Stimulated activated memory B cell treated with anti-CD40 and anti-IgM and Interleukin-4, amounts not matched to agents 10 μg/mL and 1 μg/mL and 100 μg/mL, for 72 hours (primary cell): ENCODE measurements around the gene MED26.
A peak's percentile ranks its signal among the peaks of the same experiment; 100 is the strongest.
"Not testable (repeated sequence)": the region's sequence is repeated elsewhere in the genome, so short reads cannot be mapped to it uniquely, and the experiment has no call there.

Experiments used
- ATAC-seq: fragments of 150-1000 bp; cut with Tn5 transposase; 2 replicates; pipeline ENCODE4 v1.10.0; 2021
- H3K27ac Mint-ChIP-seq: one replicate; pipeline ENCODE4 v1.8.0; 2022; ENCODE audit warnings: mild to moderate bottlenecking, mixed read lengths
- H3K27me3 Mint-ChIP-seq: one replicate; pipeline ENCODE4 v1.8.0; 2022; ENCODE audit warnings: mixed read lengths
- H3K36me3 Mint-ChIP-seq: one replicate; pipeline ENCODE4 v1.8.0; 2022; ENCODE audit warnings: mixed read lengths
- H3K4me1 Mint-ChIP-seq: one replicate; pipeline ENCODE4 v1.8.0; 2022; ENCODE audit warnings: mixed read lengths
- H3K4me3 Mint-ChIP-seq: one replicate; pipeline ENCODE4 v1.8.0; 2022; ENCODE audit warnings: mild to moderate bottlenecking, moderate library complexity, mixed read lengths
- H3K9me3 Mint-ChIP-seq: one replicate; pipeline ENCODE4 v1.8.0; 2022; ENCODE audit warnings: mixed read lengths

Gene MED26

DNA sequence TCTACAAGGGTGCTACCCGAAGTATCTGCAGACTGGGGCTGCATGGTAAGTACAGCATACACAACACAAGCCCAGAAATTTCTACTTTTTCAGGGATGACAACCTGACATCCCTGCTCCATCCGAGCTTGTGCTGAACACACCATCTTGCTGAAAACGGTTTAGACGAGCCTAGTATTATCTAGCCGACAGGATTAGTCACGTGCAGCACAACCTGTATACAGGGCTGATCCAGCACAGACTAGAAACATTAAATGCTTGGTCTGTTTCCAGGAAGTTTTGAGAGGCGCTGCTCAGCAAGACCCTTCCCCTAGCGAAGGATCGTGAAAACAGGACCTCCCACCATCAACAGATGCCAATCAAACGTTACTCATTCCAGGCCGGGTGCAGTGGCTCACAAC lies 27.7 kb upstream of the MED26 start:
- H3K9me3 Mint-ChIP-seq, result peaks cover 2% of the 10 kb centered on the region
- peaks cover 61% of the 10 kb centered on the region for H3K36me3 Mint-ChIP-seq
- no peak overlapping the region for H3K27ac Mint-ChIP-seq
- H3K4me3 Mint-ChIP-seq, result no peak overlapping the region
- H3K27me3 Mint-ChIP-seq, result no peaks in the 10 kb centered on the region
- ATAC-seq, result no peak
- H3K4me1 Mint-ChIP-seq, result peaks cover 53% of the 10 kb centered on the region

DNA sequence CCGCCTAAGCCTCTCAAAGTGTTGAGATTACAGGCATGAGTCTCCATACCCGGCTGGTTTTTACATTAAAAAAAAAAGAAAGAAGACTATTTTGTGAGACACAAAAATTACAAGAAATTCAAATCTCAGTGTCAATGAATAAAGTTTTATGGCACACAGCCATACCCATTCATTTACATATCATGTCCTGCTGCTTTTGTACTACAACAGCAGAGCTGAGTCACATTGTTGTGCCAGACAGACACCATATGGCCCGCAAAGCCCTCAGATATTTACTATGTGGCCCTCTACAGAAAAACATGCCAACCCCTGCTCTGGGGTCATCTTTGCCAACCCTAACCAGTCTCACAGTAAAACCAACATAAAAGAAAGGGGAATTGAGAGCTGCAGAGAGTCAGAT lies 26.6 kb upstream of the MED26 start:
- Mint-ChIP-seq H3K36me3 (peaks cover 71% of the 10 kb centered on the region), H3K27me3 (no peaks in the 10 kb centered on the region), H3K9me3 (peaks cover 2% of the 10 kb centered on the region), H3K4me3 (no peak overlapping the region), H3K4me1 (peaks cover 54% of the 10 kb centered on the region), H3K27ac (no peak overlapping the region)
- no peak for ATAC-seq

DNA sequence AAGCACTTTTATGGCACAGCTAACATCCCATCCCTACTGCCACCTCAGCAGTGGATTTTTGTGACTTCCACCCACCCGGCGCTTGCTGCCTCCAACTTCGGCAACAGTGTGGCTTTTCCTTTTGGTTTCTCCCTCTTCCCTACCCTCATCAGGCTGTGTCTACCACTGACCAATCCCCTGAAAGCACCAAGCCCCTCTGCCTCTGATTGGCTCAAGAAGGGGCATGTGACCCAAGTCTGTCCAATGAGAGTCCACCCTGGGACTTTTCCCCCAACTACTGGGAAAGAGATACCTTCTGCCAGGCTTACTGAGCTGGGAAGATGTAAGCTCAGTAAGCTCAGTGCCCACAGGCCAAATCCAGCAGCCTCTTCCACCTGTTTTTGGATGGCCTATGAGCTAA lies 26.1 kb upstream of the MED26 start:
- no peak overlapping the region for H3K4me3 Mint-ChIP-seq
- H3K36me3 Mint-ChIP-seq, result peaks cover 76% of the 10 kb centered on the region
- no peaks in the 10 kb centered on the region for H3K27me3 Mint-ChIP-seq
- peaks cover 2% of the 10 kb centered on the region for H3K9me3 Mint-ChIP-seq
- H3K4me1 Mint-ChIP-seq, result peaks cover 50% of the 10 kb centered on the region
- H3K27ac Mint-ChIP-seq, result no peak overlapping the region
- no peak for ATAC-seq

DNA sequence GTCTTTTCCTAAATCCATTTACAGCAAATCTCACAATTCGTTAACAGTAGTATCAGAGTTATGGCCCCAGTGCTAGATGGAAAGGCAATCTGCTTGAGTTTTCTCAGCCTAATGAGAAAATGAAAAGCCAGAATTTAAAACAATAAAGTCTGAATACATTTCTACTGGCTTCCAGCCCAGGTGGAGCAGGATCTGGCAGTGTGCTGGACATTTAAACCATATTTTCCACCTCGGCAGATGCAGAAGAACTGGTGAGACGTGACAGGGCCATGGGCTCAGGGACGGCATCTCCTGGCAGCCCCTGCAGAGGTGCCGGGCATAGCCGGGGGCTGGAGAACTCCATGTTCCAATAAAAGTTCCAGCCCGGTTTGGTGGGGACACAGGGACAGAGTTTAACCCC lies 24.9 kb upstream of the MED26 start:
- Mint-ChIP-seq H3K27me3 (no peaks in the 10 kb centered on the region), H3K9me3 (peaks cover 2% of the 10 kb centered on the region), H3K27ac (no peak overlapping the region), H3K4me1 (peaks cover 37% of the 10 kb centered on the region), H3K4me3 (no peak overlapping the region), H3K36me3 (peaks cover 71% of the 10 kb centered on the region)
- no peak for ATAC-seq

DNA sequence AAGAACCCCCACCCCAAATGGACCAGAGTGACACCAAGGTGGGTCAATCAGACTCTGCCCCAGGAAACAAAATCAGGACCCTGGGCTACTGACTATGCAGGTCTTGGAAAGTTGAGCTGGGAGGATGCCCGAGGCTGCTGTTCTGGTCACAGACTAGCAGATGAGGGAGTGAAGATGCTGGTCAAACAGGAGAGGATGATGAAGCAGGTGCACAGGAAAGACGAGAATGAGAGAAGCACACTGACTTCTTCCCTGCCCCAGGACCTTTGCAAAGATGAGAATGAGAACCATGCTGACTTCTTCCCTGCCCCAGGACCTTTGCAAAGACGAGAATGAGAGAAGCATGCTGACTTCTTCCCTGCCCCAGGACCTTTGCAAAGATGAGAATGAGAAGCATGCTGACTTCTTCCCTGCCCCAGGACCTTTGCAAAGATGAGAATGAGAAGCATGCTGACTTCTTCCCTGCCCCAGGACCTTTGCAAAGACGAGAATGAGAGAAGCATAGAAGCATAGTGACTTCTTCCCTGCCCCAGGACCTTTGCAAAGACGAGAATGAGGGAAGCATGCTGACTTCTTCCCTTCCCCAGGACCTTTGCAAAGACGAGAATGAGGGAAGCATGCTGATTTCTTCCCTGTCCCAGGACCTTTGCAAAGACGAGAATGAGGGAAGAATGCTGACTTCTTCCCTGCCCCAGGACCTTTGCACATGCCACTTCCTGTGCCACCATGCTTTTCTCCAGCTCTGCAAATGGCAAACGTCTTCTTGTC lies 23.6 kb upstream of the MED26 start:
- Mint-ChIP-seq H3K4me1 (peaks cover 26% of the 10 kb centered on the region), H3K36me3 (peaks cover 62% of the 10 kb centered on the region)
- not testable (repeated sequence) for H3K4me3 Mint-ChIP-seq, H3K27me3 Mint-ChIP-seq, ATAC-seq, H3K27ac Mint-ChIP-seq, H3K9me3 Mint-ChIP-seq

DNA sequence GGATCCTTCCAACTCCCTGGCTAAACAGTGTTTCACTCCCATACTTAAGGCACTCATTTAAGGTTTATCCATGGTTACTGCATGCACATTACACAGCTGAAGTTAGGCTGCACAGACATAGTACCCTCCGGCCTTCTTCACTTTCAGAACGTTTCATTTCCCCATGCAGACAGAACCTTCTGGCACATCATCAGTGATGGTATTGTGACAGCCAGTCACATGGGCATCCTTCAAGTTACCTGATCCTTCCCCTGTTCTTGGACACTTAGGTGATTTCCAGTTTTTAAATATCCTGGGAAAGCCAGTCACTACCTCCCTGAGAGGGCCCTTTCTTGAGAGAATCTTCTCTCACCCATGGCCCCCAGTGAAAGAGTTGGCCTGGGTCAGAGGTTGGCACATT lies 22.8 kb upstream of the MED26 start:
- no peaks in the 10 kb centered on the region for H3K27me3 Mint-ChIP-seq
- no peak overlapping the region for H3K4me3 Mint-ChIP-seq
- no peak for ATAC-seq
- peaks cover 19% of the 10 kb centered on the region for H3K4me1 Mint-ChIP-seq
- H3K9me3 Mint-ChIP-seq, result peaks cover 2% of the 10 kb centered on the region
- H3K27ac Mint-ChIP-seq, result no peak overlapping the region
- H3K36me3 Mint-ChIP-seq, result peaks cover 54% of the 10 kb centered on the region

DNA sequence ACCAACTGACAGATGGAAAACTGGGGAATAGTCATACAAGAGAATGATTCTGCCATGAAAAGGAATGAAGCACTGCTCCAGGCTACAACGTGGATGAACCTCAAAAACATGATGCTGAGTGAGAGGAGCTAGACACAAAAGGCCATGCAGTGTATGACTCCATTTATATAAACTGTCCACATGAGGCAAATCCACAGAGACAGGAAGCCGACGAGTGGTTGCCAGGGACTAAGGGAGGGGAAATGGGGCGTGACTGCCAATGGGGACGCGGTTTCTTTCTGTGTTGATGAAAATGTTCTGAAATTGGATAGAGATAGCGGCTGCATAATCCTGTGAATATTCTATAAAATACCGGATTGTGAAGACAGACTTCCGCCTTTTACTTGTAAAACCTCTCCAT lies 21.7 kb upstream of the MED26 start:
- H3K27ac Mint-ChIP-seq, result no peak overlapping the region
- ATAC-seq, result no peak
- H3K4me3 Mint-ChIP-seq, result no peak overlapping the region
- H3K27me3 Mint-ChIP-seq, result no peaks in the 10 kb centered on the region
- H3K9me3 Mint-ChIP-seq, result peaks cover 2% of the 10 kb centered on the region
- H3K36me3 Mint-ChIP-seq, result peaks cover 60% of the 10 kb centered on the region
- peaks cover 19% of the 10 kb centered on the region for H3K4me1 Mint-ChIP-seq

DNA sequence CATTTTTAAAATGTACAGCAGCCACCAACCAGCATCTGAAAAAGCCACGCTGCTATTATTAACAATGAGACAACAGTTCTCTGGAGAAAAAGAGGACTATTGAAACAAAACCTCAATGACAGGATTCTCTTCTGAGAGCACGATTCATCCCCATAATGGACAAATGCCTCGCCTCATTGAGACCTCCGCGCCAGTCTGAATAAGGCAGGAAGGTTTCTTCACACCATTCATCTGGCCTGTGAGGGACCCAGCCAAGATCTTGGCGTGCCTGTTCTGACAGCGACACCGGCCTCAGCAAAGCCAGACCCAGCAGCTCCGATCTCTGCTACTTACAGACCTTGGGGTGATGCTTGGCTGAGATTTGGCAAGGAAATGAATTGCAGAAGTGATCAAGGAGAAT lies 17.1 kb upstream of the MED26 start:
- no peak overlapping the region for H3K4me3 Mint-ChIP-seq
- H3K4me1 Mint-ChIP-seq, result peaks cover 6% of the 10 kb centered on the region
- no peak overlapping the region for H3K27ac Mint-ChIP-seq

DNA sequence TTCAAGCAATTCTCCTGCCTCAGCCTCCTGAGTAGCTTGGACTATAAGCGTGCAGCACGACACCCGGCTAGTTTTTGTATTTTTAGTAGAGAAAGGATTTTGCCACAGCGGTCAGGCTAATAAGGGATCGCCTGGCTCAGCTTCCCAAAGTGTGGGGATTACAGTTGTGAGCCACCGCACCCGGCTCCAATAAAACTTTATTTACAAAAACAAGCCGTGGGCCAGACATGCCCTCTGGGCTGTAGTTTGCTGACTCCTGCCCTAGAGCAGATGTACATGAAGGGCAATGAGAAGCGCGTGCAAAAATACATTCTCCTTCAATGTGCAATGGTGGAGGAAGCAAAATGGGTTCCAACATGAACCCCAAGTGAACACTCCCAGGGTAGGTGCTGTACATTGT lies 13.7 kb upstream of the MED26 start:
- Mint-ChIP-seq H3K4me3 (no peak overlapping the region), H3K36me3 (peaks cover 48% of the 10 kb centered on the region), H3K9me3 (no peaks in the 10 kb centered on the region), H3K4me1 (peaks cover 21% of the 10 kb centered on the region), H3K27ac (no peak overlapping the region), H3K27me3 (no peaks in the 10 kb centered on the region)
- no peak for ATAC-seq

More for the DNA sequence above, 17.1 kb upstream of the MED26 start:
- no peaks in the 10 kb centered on the region for H3K9me3 Mint-ChIP-seq
- ATAC-seq, result no peak
- no peaks in the 10 kb centered on the region for H3K27me3 Mint-ChIP-seq
- peaks cover 46% of the 10 kb centered on the region for H3K36me3 Mint-ChIP-seq

DNA sequence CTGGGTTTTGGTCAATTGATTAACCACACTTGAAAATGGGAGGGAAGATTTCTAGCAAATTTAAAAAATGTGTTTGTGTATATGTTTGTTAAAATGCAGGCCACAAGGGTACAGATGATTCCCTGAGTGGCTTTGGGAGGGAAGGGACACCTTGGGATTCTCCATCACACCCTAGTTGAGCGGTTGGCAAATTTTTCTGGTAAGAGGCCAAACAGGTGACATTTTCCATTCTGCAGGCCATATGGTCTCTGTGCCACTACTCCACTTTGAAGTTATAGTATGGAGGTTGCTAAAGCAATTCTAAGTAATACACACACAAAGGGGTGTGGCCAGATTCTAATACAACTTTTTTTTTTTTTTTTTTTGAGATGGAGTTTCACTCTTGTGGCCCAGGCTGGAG lies 12.9 kb upstream of the MED26 start:
- Mint-ChIP-seq H3K27ac (peak overlapping the region; percentile 14), H3K9me3 (no peaks in the 10 kb centered on the region)
- no peak for ATAC-seq

DNA sequence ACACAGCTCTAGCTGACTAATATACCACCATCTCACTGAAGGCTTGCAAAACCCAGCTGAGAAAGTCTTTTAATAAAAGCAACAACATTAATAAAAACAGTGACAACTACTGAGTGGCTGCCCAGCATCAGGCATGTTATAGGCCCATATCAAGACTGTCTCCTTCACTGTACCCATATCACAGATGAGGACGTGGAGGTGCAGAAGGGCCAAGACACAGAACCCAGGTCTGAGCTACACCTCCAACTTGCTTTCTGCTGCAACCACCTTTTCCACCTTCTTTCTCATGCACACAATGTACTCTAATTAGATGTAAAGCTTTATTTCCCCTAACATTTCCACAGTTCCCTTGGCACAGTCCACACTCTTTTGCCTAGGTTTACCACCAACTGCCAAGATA lies 10.7 kb upstream of the MED26 start:
- no peak for ATAC-seq
- peaks cover 26% of the 10 kb centered on the region for H3K4me1 Mint-ChIP-seq
- H3K27me3 Mint-ChIP-seq, result no peaks in the 10 kb centered on the region
- no peak overlapping the region for H3K4me3 Mint-ChIP-seq
- H3K9me3 Mint-ChIP-seq, result no peaks in the 10 kb centered on the region
- H3K27ac Mint-ChIP-seq, result no peak overlapping the region
- peaks cover 43% of the 10 kb centered on the region for H3K36me3 Mint-ChIP-seq

More for the DNA sequence above, 12.9 kb upstream of the MED26 start:
- H3K4me1 Mint-ChIP-seq, result peaks cover 23% of the 10 kb centered on the region
- H3K36me3 Mint-ChIP-seq, result peaks cover 48% of the 10 kb centered on the region
- no peak overlapping the region for H3K4me3 Mint-ChIP-seq
- H3K27me3 Mint-ChIP-seq, result no peaks in the 10 kb centered on the region

DNA sequence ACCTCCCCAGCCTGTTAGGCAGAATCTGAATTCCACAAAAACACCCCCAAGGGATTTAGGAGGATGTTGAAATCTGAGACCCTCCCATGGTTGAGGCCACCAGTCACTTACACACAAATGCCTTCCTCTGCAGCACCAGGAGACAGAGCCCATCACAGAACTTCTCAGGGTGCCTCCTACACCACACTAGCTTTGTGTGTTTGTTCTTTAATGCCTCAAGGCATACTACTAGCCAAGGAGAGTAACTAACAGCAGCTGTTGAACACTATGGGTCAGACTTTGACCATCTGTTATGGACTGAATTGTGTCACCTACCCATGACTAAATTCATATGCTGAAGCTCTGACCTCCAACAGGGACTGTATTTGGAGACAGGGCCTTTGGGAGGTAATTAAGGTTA lies 9.5 kb upstream of the MED26 start:
- Mint-ChIP-seq H3K27ac (peak overlapping the region; percentile 46), H3K27me3 (no peaks in the 10 kb centered on the region), H3K4me1 (peaks cover 26% of the 10 kb centered on the region), H3K36me3 (peaks cover 34% of the 10 kb centered on the region), H3K4me3 (no peak overlapping the region), H3K9me3 (no peaks in the 10 kb centered on the region)
- ATAC-seq, result no peak

DNA sequence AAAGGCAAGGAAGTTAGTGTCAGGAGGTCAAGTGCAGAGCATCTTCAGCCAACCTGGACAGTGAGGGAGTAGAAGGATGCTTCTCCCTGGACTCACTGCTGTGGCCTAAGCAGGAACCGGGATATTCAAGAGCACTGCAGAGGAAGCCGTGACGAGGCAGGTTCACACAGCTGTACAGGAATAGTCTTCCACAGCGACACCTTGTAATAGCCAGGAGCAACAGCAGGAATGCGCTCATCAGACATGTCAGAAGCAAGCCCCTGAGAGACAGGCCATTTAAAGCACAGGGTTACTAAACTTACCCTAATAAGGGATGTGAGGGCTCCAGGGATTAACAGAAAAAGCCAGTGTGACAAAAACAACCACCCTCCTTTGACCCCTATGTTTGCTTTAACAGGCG lies 3.5 kb upstream of the MED26 start:
- peaks cover 31% of the 10 kb centered on the region for H3K36me3 Mint-ChIP-seq
- no peaks in the 10 kb centered on the region for H3K27me3 Mint-ChIP-seq
- ATAC-seq, result no peak
- H3K27ac Mint-ChIP-seq, result peak overlapping the region; percentile 12
- peaks cover 22% of the 10 kb centered on the region for H3K4me1 Mint-ChIP-seq
- H3K9me3 Mint-ChIP-seq, result no peaks in the 10 kb centered on the region
- no peak overlapping the region for H3K4me3 Mint-ChIP-seq

DNA sequence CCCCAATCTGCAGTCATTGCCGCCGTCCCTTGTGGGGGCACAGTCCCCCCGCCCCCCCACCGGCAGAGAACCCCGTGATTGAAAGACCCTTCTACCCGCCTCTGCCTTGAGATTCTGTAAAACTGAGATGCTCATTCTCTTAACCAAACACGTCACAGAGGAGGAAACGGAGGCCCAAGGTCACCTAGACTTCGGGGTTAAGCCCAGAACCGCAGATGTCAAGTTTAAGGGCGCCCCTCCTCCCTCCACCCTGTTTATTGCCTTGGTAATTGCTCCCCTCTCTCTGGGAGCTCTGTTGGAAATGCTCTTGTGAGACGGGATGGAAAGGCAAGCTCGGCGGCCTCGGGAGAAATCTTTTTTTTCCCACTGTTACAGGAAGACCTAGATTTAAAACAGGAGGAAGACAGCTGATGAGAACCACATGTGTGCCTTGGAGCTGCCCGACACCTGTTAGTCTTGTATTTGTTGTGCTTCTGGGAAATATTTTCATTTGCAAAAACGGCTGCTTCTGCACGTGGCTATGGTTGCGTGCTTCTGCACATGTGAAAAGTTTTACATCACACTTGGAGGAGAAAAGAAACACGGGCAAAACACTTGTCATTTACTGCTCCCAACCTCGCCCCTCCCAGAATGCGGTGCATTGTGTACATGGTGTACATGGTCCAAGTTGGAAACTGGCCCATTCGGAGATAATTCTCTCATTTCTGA lies 1.1 kb upstream of the MED26 start:
- Mint-ChIP-seq H3K27me3 (no peaks in the 10 kb centered on the region), H3K4me1 (peaks cover 35% of the 10 kb centered on the region), H3K36me3 (peaks cover 31% of the 10 kb centered on the region), H3K9me3 (no peaks in the 10 kb centered on the region), H3K4me3 (peak overlapping the region; percentile 94), H3K27ac (peak overlapping the region; percentile 94)
- ATAC-seq, result peak; percentile 3

DNA sequence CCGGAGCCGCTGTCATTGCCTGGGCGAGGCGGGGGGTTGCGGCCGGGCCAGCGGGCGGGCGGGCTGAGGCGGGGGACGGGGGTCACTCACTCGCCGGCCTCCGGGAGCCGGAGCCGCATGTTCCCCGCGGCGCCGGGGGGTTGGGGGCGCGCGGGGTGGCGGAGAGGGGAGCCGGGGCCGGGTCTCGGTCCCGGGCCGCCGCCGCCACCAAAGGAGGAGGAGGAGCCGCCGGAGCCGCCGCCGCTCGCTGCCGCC lies 149 bp downstream of the MED26 start:
- no peaks in the 10 kb centered on the region for H3K27me3 Mint-ChIP-seq
- no peaks in the 10 kb centered on the region for H3K9me3 Mint-ChIP-seq
- H3K27ac Mint-ChIP-seq, result peak overlapping the region; percentile 94
- peak overlapping the region; percentile 98 for H3K4me3 Mint-ChIP-seq
- no peak for ATAC-seq
- peaks cover 31% of the 10 kb centered on the region for H3K36me3 Mint-ChIP-seq
- H3K4me1 Mint-ChIP-seq, result peaks cover 46% of the 10 kb centered on the region

DNA sequence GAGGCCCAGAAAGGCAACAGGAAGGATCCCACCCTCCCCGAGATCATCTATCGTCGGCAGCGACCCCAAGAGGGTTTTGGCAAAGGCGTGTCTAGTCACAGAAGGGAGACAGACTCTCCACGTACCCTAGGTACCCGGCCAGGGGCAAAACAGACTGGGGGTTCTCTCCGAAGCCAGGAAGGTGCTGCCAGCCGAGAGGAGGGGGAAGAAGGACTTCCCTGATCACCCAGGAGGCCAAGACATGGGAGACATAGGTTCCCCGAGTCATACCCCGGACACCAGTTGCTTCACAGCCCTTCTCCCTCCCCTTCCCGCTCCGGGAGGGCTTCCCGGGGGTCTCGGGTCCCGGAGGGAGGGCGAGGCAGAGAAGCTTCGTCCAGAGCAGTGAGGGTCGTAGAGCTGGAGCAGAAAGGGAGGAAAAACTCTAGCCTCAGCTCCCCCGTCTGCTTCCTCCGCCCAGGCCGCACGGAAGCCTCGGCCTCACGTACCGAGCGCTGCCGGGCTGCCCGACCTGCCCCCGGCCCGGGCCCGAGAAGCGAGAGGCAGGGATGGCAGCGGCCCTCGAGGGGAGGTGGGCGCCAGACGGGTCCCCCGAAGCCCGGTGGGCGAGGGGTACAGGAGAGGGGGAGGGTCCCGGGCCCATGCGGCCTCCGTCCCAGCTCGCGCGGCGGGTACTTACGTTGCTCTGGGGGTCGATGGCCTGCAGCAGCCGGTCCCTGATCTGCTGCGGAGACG lies 644 bp downstream of the MED26 start:
- ATAC-seq, result peak; percentile 21
- peak overlapping the region; percentile 98 for H3K4me3 Mint-ChIP-seq

More for the DNA sequence above, 644 bp downstream of the MED26 start:
- no peaks in the 10 kb centered on the region for H3K9me3 Mint-ChIP-seq
- peaks cover 51% of the 10 kb centered on the region for H3K4me1 Mint-ChIP-seq
- peaks cover 31% of the 10 kb centered on the region for H3K36me3 Mint-ChIP-seq
- H3K27ac Mint-ChIP-seq, result peak overlapping the region; percentile 94
- H3K27me3 Mint-ChIP-seq, result no peaks in the 10 kb centered on the region
